ENCODE results near the gene CASZ1. TPM values are rescaled to one million over a fixed set of nuclear protein-coding genes. Genes with fewer than 3 reads are reported as not detected.

Gene CASZ1
- total and polyA plus RNA-seq, 2 experiments from 2014 or later: 3.6 to 6.9 TPM

- TF ChIP-seq EZH2 (IDR thresholded peaks at IDR 0.05; ENCODE audit: borderline replicate concordance) (no peak), CTCF (IDR thresholded peaks at IDR 0.05; ENCODE audit: poor library complexity) (no peak), EZH2phosphoT487 (IDR thresholded peaks at IDR 0.05; ENCODE audit: low read depth, severe bottlenecking, unreplicated experiment) (no peak)
- H3K9me2 ChIP-seq (replicated peaks; ENCODE audit: insufficient read depth): no peaks in the 10 kb centered on the region
- H3K4me2 ChIP-seq: no peak overlapping the region
- H2AFZ ChIP-seq: no peak overlapping the region
- H3K27me3 ChIP-seq: peaks cover 21% of the 10 kb centered on the region
- WGBS (ENCODE audit: low lambda C conversion rate, missing lambda C conversion rate): 91% methylated on average over 12 of the region's 16 CpGs
- H3K4me1 ChIP-seq (ENCODE audit: insufficient read depth): peaks cover 7% of the 10 kb centered on the region
- no peak overlapping the region for H3K27ac ChIP-seq
- DNase-seq (ENCODE audit: low spot score): no peak
- no peaks in the 10 kb centered on the region for H3K36me3 ChIP-seq (replicated peaks; ENCODE audit: insufficient read depth, low read depth)
- H3K4me3 ChIP-seq: no peak overlapping the region
- no peaks in the 10 kb centered on the region for H4K20me1 ChIP-seq (ENCODE audit: insufficient read depth, poor library complexity, severe bottlenecking)
- no peaks in the 10 kb centered on the region for H3K79me2 ChIP-seq
- no peaks in the 10 kb centered on the region for H3K9me3 ChIP-seq (ENCODE audit: low read depth)
Observed at GRCh38 chr1:10706376-10706913, 90.0 kb downstream of the CASZ1 start.

- H3K9me2 ChIP-seq (replicated peaks; ENCODE audit: insufficient read depth): no peaks in the 10 kb centered on the region
- TF ChIP-seq EZH2phosphoT487 (IDR thresholded peaks at IDR 0.05; ENCODE audit: low read depth, severe bottlenecking, unreplicated experiment) (no peak), EZH2 (IDR thresholded peaks at IDR 0.05; ENCODE audit: borderline replicate concordance) (no peak), CTCF (IDR thresholded peaks at IDR 0.05; ENCODE audit: poor library complexity) (no peak)
- H2AFZ ChIP-seq: no peak overlapping the region
- no peak overlapping the region for H3K27ac ChIP-seq
- no peaks in the 10 kb centered on the region for H3K36me3 ChIP-seq (replicated peaks; ENCODE audit: insufficient read depth, low read depth)
- 93% methylated on average over 13 of the region's 13 CpGs for WGBS (ENCODE audit: low lambda C conversion rate, missing lambda C conversion rate)
- peaks cover 7% of the 10 kb centered on the region for H3K4me1 ChIP-seq (ENCODE audit: insufficient read depth)
- H4K20me1 ChIP-seq (ENCODE audit: insufficient read depth, poor library complexity, severe bottlenecking): no peaks in the 10 kb centered on the region
- no peaks in the 10 kb centered on the region for H3K9me3 ChIP-seq (ENCODE audit: low read depth)
- H3K4me2 ChIP-seq: no peak overlapping the region
- peaks cover 21% of the 10 kb centered on the region for H3K27me3 ChIP-seq
- DNase-seq (ENCODE audit: low spot score): no peak
- no peak overlapping the region for H3K4me3 ChIP-seq
- H3K79me2 ChIP-seq: no peaks in the 10 kb centered on the region
Observed at GRCh38 chr1:10705953-10706352, 90.5 kb downstream of the CASZ1 start.

GRCh38 chr1:10704368-10704882 lies 92.0 kb downstream of the CASZ1 start:
- H3K27ac ChIP-seq: no peak overlapping the region

More at GRCh38 chr1:10704368-10704882, 92.0 kb downstream of the CASZ1 start:
- peak; percentile 56 for DNase-seq (ENCODE audit: low spot score)
- peak overlapping the region; percentile 64 for H3K4me2 ChIP-seq
- H3K4me1 ChIP-seq (ENCODE audit: insufficient read depth): peaks cover 7% of the 10 kb centered on the region
- no peaks in the 10 kb centered on the region for H3K9me3 ChIP-seq (ENCODE audit: low read depth)
- H2AFZ ChIP-seq: peak overlapping the region; percentile 22
- WGBS (ENCODE audit: low lambda C conversion rate, missing lambda C conversion rate): 16% methylated on average over 34 of the region's 44 CpGs
- peaks cover 21% of the 10 kb centered on the region for H3K27me3 ChIP-seq
- TF ChIP-seq EZH2 (IDR thresholded peaks at IDR 0.05; ENCODE audit: borderline replicate concordance) (peak; percentile 57), CTCF (IDR thresholded peaks at IDR 0.05; ENCODE audit: poor library complexity) (no peak)
- no peaks in the 10 kb centered on the region for H4K20me1 ChIP-seq (ENCODE audit: insufficient read depth, poor library complexity, severe bottlenecking)
- no peak overlapping the region for H3K4me3 ChIP-seq
- no peaks in the 10 kb centered on the region for H3K9me2 ChIP-seq (replicated peaks; ENCODE audit: insufficient read depth)
- no peaks in the 10 kb centered on the region for H3K36me3 ChIP-seq (replicated peaks; ENCODE audit: insufficient read depth, low read depth)
- H3K79me2 ChIP-seq: no peaks in the 10 kb centered on the region

Data from hepatocyte (in vitro differentiated cells).